Lower lobe of right lung (tissue), 2 donors: ENCODE measurements around the gene CCR5. TPM values are rescaled to one million over a fixed set of nuclear protein-coding genes. Genes with fewer than 3 reads are reported as not detected.

ENCODE experiments used
- ATAC-seq, 2 donors: fragments of 200-7000 bp; cut with Tn5 transposase; one replicate each; pipeline ENCODE4 v1.9.1; 2020 to 2022; ENCODE audit warnings: mild to moderate bottlenecking in 2 of 2, moderate library complexity in 2 of 2
- DNase-seq: peaks from one replicate; pipeline ENCODE4 v3.0.0-alpha.2; 2020
- H3K27ac ChIP-seq: fragments of 200-600 bp; one replicate; pipeline ENCODE4 v1.8.0; 2022
- H3K27me3 ChIP-seq: fragments of 200-600 bp; one replicate; pipeline ENCODE4 v1.8.0; 2022; ENCODE audit warnings: low read depth
- H3K36me3 ChIP-seq: fragments of 200-600 bp; one replicate; pipeline ENCODE4 v1.8.0; 2022; ENCODE audit warnings: mild to moderate bottlenecking
- H3K4me1 ChIP-seq: fragments of 200-600 bp; one replicate; pipeline ENCODE4 v1.8.0; 2022
- H3K4me3 ChIP-seq: fragments of 200-600 bp; one replicate; pipeline ENCODE4 v1.8.0; 2022; ENCODE audit warnings: mild to moderate bottlenecking
- H3K9me3 ChIP-seq: fragments of 200-600 bp; one replicate; pipeline ENCODE4 v1.8.0; 2022
- CTCF ChIP-seq: fragments of 200-600 bp; IDR thresholded peaks from one replicate; pipeline ENCODE4 v1.8.0; 2022; ENCODE audit warnings: antibody characterized with exemption, mild to moderate bottlenecking
- intact Hi-C: fragments of 100-400 bp; cut with DNase I; formaldehyde crosslinking; loops from one replicate; pipeline ENCODE4 v1.11.0; 2022
- total RNA-seq: library from RNA; stranded (reverse); fragmentation: NEBNext Ultra II Directional; extraction: Animal tissue kit (Norgen Biotek cat#: 25700); gene quantifications from one replicate; pipeline ENCODE4 v1.2.1, GENCODE V29; 2021
- donor health status: DM: no; HTN: yes; CAD: no; lungs with severe emphysema.

The CCR5 gene
- total RNA-seq, 1 donor from 2014 or later, result 5.3 TPM

GRCh38 chr3:46334741-46335478, 35.8 kb upstream of the CCR5 start:
- DNase-seq, result no peak
- ATAC-seq, result no peak
- no peak overlapping the region for H3K27ac ChIP-seq
- H3K36me3 ChIP-seq, result no peaks in the 10 kb centered on the region
- no peak overlapping the region for H3K4me3 ChIP-seq
- intact Hi-C loops, result no loop called here
- H3K27me3 ChIP-seq, result no peaks in the 10 kb centered on the region
- TF ChIP-seq CTCF, result no peak
- peaks cover 7% of the 10 kb centered on the region for H3K9me3 ChIP-seq
- no peaks in the 10 kb centered on the region for H3K4me1 ChIP-seq

- ATAC-seq (no peak), DNase-seq (no peak)
- Histone ChIP-seq H3K4me1 (no peaks in the 10 kb centered on the region), H3K4me3 (no peak overlapping the region), H3K27me3 (no peaks in the 10 kb centered on the region), H3K27ac (no peak overlapping the region), H3K9me3 (peaks cover 7% of the 10 kb centered on the region), H3K36me3 (no peaks in the 10 kb centered on the region)
- intact Hi-C loops, result no loop called here
- no peak for TF ChIP-seq CTCF
Measured at GRCh38 chr3:46335541-46335940, 35.2 kb upstream of the CCR5 start.

GRCh38 chr3:46337911-46338310, 32.8 kb upstream of the CCR5 start:
- no peaks in the 10 kb centered on the region for H3K27me3 ChIP-seq
- no peak overlapping the region for H3K4me3 ChIP-seq
- TF ChIP-seq CTCF, result no peak
- no peak for DNase-seq
- H3K9me3 ChIP-seq, result peaks cover 7% of the 10 kb centered on the region
- ATAC-seq, result no peak
- no peaks in the 10 kb centered on the region for H3K4me1 ChIP-seq
- H3K36me3 ChIP-seq, result no peaks in the 10 kb centered on the region
- intact Hi-C loops, result no loop called here
- no peak overlapping the region for H3K27ac ChIP-seq

GRCh38 chr3:46338840-46339239, 31.9 kb upstream of the CCR5 start:
- H3K9me3 ChIP-seq, result peaks cover 7% of the 10 kb centered on the region
- H3K4me1 ChIP-seq, result no peaks in the 10 kb centered on the region
- no peak for ATAC-seq
- TF ChIP-seq CTCF, result no peak
- intact Hi-C loops, result no loop called here
- H3K27ac ChIP-seq, result no peak overlapping the region
- H3K4me3 ChIP-seq, result no peak overlapping the region
- no peak for DNase-seq
- no peaks in the 10 kb centered on the region for H3K27me3 ChIP-seq
- no peaks in the 10 kb centered on the region for H3K36me3 ChIP-seq

GRCh38 chr3:46344476-46344875, 26.3 kb upstream of the CCR5 start:
- H3K36me3 ChIP-seq, result no peaks in the 10 kb centered on the region
- intact Hi-C loops, result no loop called here
- no peak for TF ChIP-seq CTCF
- H3K9me3 ChIP-seq, result no peaks in the 10 kb centered on the region
- ATAC-seq (no peak), DNase-seq (no peak)
- no peak overlapping the region for H3K27ac ChIP-seq
- H3K4me3 ChIP-seq, result no peak overlapping the region
- H3K4me1 ChIP-seq, result no peaks in the 10 kb centered on the region
- H3K27me3 ChIP-seq, result no peaks in the 10 kb centered on the region
